Measurements from ENCODE around the gene DMTF1. TPM values are rescaled to one million over a fixed set of nuclear protein-coding genes. Genes with fewer than 3 reads are reported as not detected.
A peak's percentile ranks its signal among the peaks of the same experiment; 100 is the strongest.
"Not testable (repeated sequence)": the region's sequence is repeated elsewhere in the genome, so short reads cannot be mapped to it uniquely, and the experiment has no call there.

The DMTF1 gene
- total RNA-seq, 1 experiment from 2014 or later: 58.3 TPM

GRCh38 chr7:87199241-87199640 is 47.0 kb downstream of the DMTF1 start:
- Mint-ChIP-seq H3K36me3 (ENCODE audit: insufficient read depth, unreplicated experiment) (peaks cover 35% of the 10 kb centered on the region), H3K27me3 (ENCODE audit: unreplicated experiment) (no peaks in the 10 kb centered on the region), H3K4me3 (ENCODE audit: low read depth, unreplicated experiment) (no peak overlapping the region), H3K27ac (ENCODE audit: unreplicated experiment) (no peak overlapping the region), H3K9me3 (ENCODE audit: low read depth, unreplicated experiment) (no peaks in the 10 kb centered on the region), H3K4me1 (ENCODE audit: low read depth, unreplicated experiment) (peaks cover 6% of the 10 kb centered on the region)
- no peak for TF ChIP-seq CTCF (IDR thresholded peaks at IDR 0.05; ENCODE audit: unreplicated experiment)
- BruUV-seq (replicated peaks): no TSS peak
- DNase-seq: no peak
- intact Hi-C loops (cut with micrococcal nuclease; ENCODE audit: unreplicated experiment): no loop called here
- CTCF ChIA-PET: no interaction called here

DNA sequence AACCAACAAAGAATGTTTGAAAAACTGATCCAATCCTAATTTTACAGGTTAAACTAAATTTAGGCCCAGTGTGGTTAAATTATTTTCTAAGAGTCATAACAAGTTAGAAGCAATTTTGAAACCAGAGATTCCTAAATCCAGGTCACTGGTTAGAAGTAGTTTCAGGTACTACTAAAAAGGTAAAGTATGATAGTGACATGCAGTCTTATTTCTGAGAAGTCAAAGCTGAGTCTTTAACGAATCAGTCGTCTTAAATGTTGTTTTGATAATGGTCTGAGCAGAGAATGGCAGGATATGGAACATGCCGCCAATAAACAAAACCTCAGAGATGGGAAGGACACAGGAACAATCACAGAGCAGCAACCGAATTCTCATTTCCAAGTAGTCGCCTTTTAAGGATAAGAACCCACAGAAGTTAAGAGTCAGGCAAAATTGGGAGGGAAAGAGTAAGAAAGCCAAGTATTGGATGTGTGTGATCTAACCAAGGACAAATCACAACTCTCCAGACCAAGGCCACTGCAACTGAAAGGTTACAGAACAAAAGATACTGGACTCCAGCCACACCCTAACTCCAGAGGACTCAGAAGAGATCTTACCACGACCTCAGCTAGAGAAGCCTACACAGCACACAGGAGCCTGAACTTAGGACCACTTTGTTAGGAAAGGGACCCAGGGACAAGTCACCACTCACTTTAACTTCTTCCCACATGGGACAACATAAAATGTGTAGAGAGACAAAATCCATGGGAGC is 47.6 kb downstream of the DMTF1 start:
- no peaks in the 10 kb centered on the region for H3K9me3 Mint-ChIP-seq (ENCODE audit: low read depth, unreplicated experiment)
- H3K36me3 Mint-ChIP-seq (ENCODE audit: insufficient read depth, unreplicated experiment): peaks cover 29% of the 10 kb centered on the region
- H3K4me3 Mint-ChIP-seq (ENCODE audit: low read depth, unreplicated experiment): no peak overlapping the region
- H3K4me1 Mint-ChIP-seq (ENCODE audit: low read depth, unreplicated experiment): peaks cover 6% of the 10 kb centered on the region
- H3K27ac Mint-ChIP-seq (ENCODE audit: unreplicated experiment): no peak overlapping the region
- CTCF ChIA-PET: no interaction called here
- H3K27me3 Mint-ChIP-seq (ENCODE audit: unreplicated experiment): no peaks in the 10 kb centered on the region
- TF ChIP-seq CTCF (IDR thresholded peaks at IDR 0.05; ENCODE audit: unreplicated experiment): no peak
- intact Hi-C loops (cut with micrococcal nuclease; ENCODE audit: unreplicated experiment): no loop called here
- DNase-seq: no peak
- BruUV-seq (replicated peaks): no TSS peak

DNA sequence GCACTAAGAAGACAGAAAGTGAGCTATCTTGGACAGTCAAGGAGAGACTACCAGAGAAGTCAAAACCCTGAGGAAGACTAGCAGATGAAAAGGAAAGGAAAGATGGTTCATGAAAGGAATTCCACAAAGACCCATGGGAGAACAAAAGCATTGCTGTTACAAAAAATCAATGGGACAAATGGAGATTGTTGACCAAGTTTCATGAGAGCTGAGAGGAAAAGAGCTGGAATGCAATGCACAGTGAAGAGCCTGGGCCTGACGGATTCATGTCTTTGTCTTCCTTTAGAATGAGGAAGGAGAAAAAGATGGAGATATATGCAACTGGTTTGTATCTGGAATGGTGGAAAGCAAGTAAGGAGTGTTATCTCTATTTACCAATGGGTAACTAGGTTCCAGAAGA is 50.0 kb downstream of the DMTF1 start:
- CTCF ChIA-PET: interaction anchor here (0.9 kb wide), 1 partner anchor 50 kb away, joined by 3 read pairs; the partner anchor contains the start of gene DMTF1
- Mint-ChIP-seq H3K4me1 (ENCODE audit: low read depth, unreplicated experiment) (peaks cover 6% of the 10 kb centered on the region), H3K27ac (ENCODE audit: unreplicated experiment) (peak overlapping the region; percentile 9), H3K36me3 (ENCODE audit: insufficient read depth, unreplicated experiment) (peaks cover 14% of the 10 kb centered on the region), H3K4me3 (ENCODE audit: low read depth, unreplicated experiment) (no peak overlapping the region), H3K27me3 (ENCODE audit: unreplicated experiment) (no peaks in the 10 kb centered on the region), H3K9me3 (ENCODE audit: low read depth, unreplicated experiment) (peaks cover 2% of the 10 kb centered on the region)
- no TSS peak for BruUV-seq (replicated peaks)
- intact Hi-C loops (cut with micrococcal nuclease; ENCODE audit: unreplicated experiment): no loop called here
- no peak for TF ChIP-seq CTCF (IDR thresholded peaks at IDR 0.05; ENCODE audit: unreplicated experiment)
- no peak for DNase-seq

- no peak for TF ChIP-seq CTCF (IDR thresholded peaks at IDR 0.05; ENCODE audit: unreplicated experiment)
- no peak for DNase-seq
- Mint-ChIP-seq H3K36me3 (ENCODE audit: insufficient read depth, unreplicated experiment) (peaks cover 12% of the 10 kb centered on the region), H3K4me3 (ENCODE audit: low read depth, unreplicated experiment) (no peak overlapping the region), H3K9me3 (ENCODE audit: low read depth, unreplicated experiment) (peaks cover 2% of the 10 kb centered on the region), H3K27ac (ENCODE audit: unreplicated experiment) (no peak overlapping the region), H3K4me1 (ENCODE audit: low read depth, unreplicated experiment) (peaks cover 6% of the 10 kb centered on the region), H3K27me3 (ENCODE audit: unreplicated experiment) (no peaks in the 10 kb centered on the region)
- BruUV-seq (replicated peaks): no TSS peak
- intact Hi-C loops (cut with micrococcal nuclease; ENCODE audit: unreplicated experiment): no loop called here
- CTCF ChIA-PET: interaction anchor here (0.7 kb wide), 1 partner anchor 7 kb away, joined by 3 read pairs; no protein-coding TSS in a partner anchor
Observed at GRCh38 chr7:87202705-87203104, 50.5 kb downstream of the DMTF1 start.

- H3K27me3 Mint-ChIP-seq (ENCODE audit: unreplicated experiment); H3K9me3 Mint-ChIP-seq (ENCODE audit: low read depth, unreplicated experiment); H3K27ac Mint-ChIP-seq (ENCODE audit: unreplicated experiment); intact Hi-C loops (cut with micrococcal nuclease; ENCODE audit: unreplicated experiment); BruUV-seq (replicated peaks); CTCF ChIA-PET; DNase-seq; H3K4me1 Mint-ChIP-seq (ENCODE audit: low read depth, unreplicated experiment); H3K36me3 Mint-ChIP-seq (ENCODE audit: insufficient read depth, unreplicated experiment); H3K4me3 Mint-ChIP-seq (ENCODE audit: low read depth, unreplicated experiment): not testable (repeated sequence)
Observed at GRCh38 chr7:87203929-87204328, 51.7 kb downstream of the DMTF1 start.
